ENCODE results near the gene SLC39A7. TPM values are rescaled to one million over a fixed set of nuclear protein-coding genes. Genes with fewer than 3 reads are reported as not detected.
"Not testable (repeated sequence)": the region's sequence is repeated elsewhere in the genome, so short reads cannot be mapped to it uniquely, and the experiment has no call there.

Gene SLC39A7
- total RNA-seq, 2 donors from 2014 or later: 50.5 to 65.0 TPM

GRCh38 chr6:33213166-33213988 is 12.7 kb downstream of the SLC39A7 start:
- H3K4me1 Mint-ChIP-seq: peaks cover 24% of the 10 kb centered on the region
- peaks cover 52% of the 10 kb centered on the region for H3K36me3 Mint-ChIP-seq (ENCODE audit: low read depth)
- no peak for ATAC-seq (replicated peaks)

GRCh38 chr6:33213989-33214335 is 13.3 kb downstream of the SLC39A7 start:
- Mint-ChIP-seq H3K4me3 (peak overlapping the region; percentile 50), H3K36me3 (ENCODE audit: low read depth) (peaks cover 47% of the 10 kb centered on the region), H3K9me3 (no peaks in the 10 kb centered on the region), H3K27me3 (peaks cover 36% of the 10 kb centered on the region), H3K27ac (peak overlapping the region; percentile 61), H3K4me1 (peaks cover 20% of the 10 kb centered on the region)
- ATAC-seq (replicated peaks): no peak

More at GRCh38 chr6:33213166-33213988, 12.7 kb downstream of the SLC39A7 start:
- Mint-ChIP-seq H3K27me3 (peaks cover 30% of the 10 kb centered on the region), H3K27ac (peak overlapping the region; percentile 61), H3K9me3 (no peaks in the 10 kb centered on the region), H3K4me3 (peak overlapping the region; percentile 50)

GRCh38 chr6:33215271-33216116 is 14.8 kb downstream of the SLC39A7 start:
- no peak for ATAC-seq (replicated peaks)
- H3K36me3 Mint-ChIP-seq (ENCODE audit: low read depth): peaks cover 32% of the 10 kb centered on the region
- H3K27ac Mint-ChIP-seq: no peak overlapping the region
- H3K27me3 Mint-ChIP-seq: peaks cover 42% of the 10 kb centered on the region
- no peak overlapping the region for H3K4me3 Mint-ChIP-seq
- H3K9me3 Mint-ChIP-seq: no peaks in the 10 kb centered on the region
- H3K4me1 Mint-ChIP-seq: peaks cover 13% of the 10 kb centered on the region

GRCh38 chr6:33216117-33216649 is 15.5 kb downstream of the SLC39A7 start:
- peaks cover 42% of the 10 kb centered on the region for H3K27me3 Mint-ChIP-seq
- no peak overlapping the region for H3K4me3 Mint-ChIP-seq
- no peak for ATAC-seq (replicated peaks)
- H3K36me3 Mint-ChIP-seq (ENCODE audit: low read depth): peaks cover 25% of the 10 kb centered on the region
- H3K4me1 Mint-ChIP-seq: peaks cover 13% of the 10 kb centered on the region
- no peak overlapping the region for H3K27ac Mint-ChIP-seq
- no peaks in the 10 kb centered on the region for H3K9me3 Mint-ChIP-seq

- peaks cover 13% of the 10 kb centered on the region for H3K4me1 Mint-ChIP-seq
- no peaks in the 10 kb centered on the region for H3K9me3 Mint-ChIP-seq
- peaks cover 15% of the 10 kb centered on the region for H3K36me3 Mint-ChIP-seq (ENCODE audit: low read depth)
- H3K27ac Mint-ChIP-seq: no peak overlapping the region
- H3K27me3 Mint-ChIP-seq: peaks cover 46% of the 10 kb centered on the region
- ATAC-seq (replicated peaks): no peak
- H3K4me3 Mint-ChIP-seq: no peak overlapping the region
Measured at GRCh38 chr6:33217246-33217645, 16.6 kb downstream of the SLC39A7 start.

GRCh38 chr6:33217681-33218080 is 17.0 kb downstream of the SLC39A7 start:
- Mint-ChIP-seq H3K4me1 (peaks cover 10% of the 10 kb centered on the region), H3K36me3 (ENCODE audit: low read depth) (peaks cover 11% of the 10 kb centered on the region), H3K9me3 (no peaks in the 10 kb centered on the region), H3K27me3 (peaks cover 47% of the 10 kb centered on the region), H3K4me3 (no peak overlapping the region), H3K27ac (no peak overlapping the region)
- ATAC-seq (replicated peaks): peak; percentile 19

GRCh38 chr6:33226503-33227120 is 25.9 kb downstream of the SLC39A7 start:
- H3K4me1 Mint-ChIP-seq; H3K27ac Mint-ChIP-seq; H3K4me3 Mint-ChIP-seq; ATAC-seq (replicated peaks); H3K9me3 Mint-ChIP-seq; H3K36me3 Mint-ChIP-seq (ENCODE audit: low read depth): not testable (repeated sequence)
- H3K27me3 Mint-ChIP-seq: peaks cover 35% of the 10 kb centered on the region

GRCh38 chr6:33235221-33235634 is 34.6 kb downstream of the SLC39A7 start:
- ATAC-seq (replicated peaks): no peak
- no peak overlapping the region for H3K27ac Mint-ChIP-seq
- H3K9me3 Mint-ChIP-seq: no peaks in the 10 kb centered on the region
- peaks cover 28% of the 10 kb centered on the region for H3K27me3 Mint-ChIP-seq
- H3K4me1 Mint-ChIP-seq: peaks cover 3% of the 10 kb centered on the region
- no peak overlapping the region for H3K4me3 Mint-ChIP-seq
- no peaks in the 10 kb centered on the region for H3K36me3 Mint-ChIP-seq (ENCODE audit: low read depth)

- no peak for ATAC-seq (replicated peaks)
- Mint-ChIP-seq H3K4me3 (no peak overlapping the region), H3K4me1 (peaks cover 3% of the 10 kb centered on the region), H3K36me3 (ENCODE audit: low read depth) (no peaks in the 10 kb centered on the region), H3K27me3 (peaks cover 30% of the 10 kb centered on the region), H3K9me3 (no peaks in the 10 kb centered on the region), H3K27ac (no peak overlapping the region)
Measured at GRCh38 chr6:33236328-33236727, 35.7 kb downstream of the SLC39A7 start.

- Mint-ChIP-seq H3K27me3 (peaks cover 27% of the 10 kb centered on the region), H3K4me3 (no peak overlapping the region), H3K36me3 (ENCODE audit: low read depth) (no peaks in the 10 kb centered on the region), H3K27ac (no peak overlapping the region), H3K9me3 (no peaks in the 10 kb centered on the region), H3K4me1 (peaks cover 7% of the 10 kb centered on the region)
- no peak for ATAC-seq (replicated peaks)
Measured at GRCh38 chr6:33236852-33237251, 36.2 kb downstream of the SLC39A7 start.

- no peaks in the 10 kb centered on the region for H3K9me3 Mint-ChIP-seq
- H3K27me3 Mint-ChIP-seq: peaks cover 30% of the 10 kb centered on the region
- ATAC-seq (replicated peaks): no peak
- no peak overlapping the region for H3K27ac Mint-ChIP-seq
- H3K4me3 Mint-ChIP-seq: no peak overlapping the region
- peaks cover 14% of the 10 kb centered on the region for H3K4me1 Mint-ChIP-seq
- no peaks in the 10 kb centered on the region for H3K36me3 Mint-ChIP-seq (ENCODE audit: low read depth)
Measured at GRCh38 chr6:33237741-33238140, 37.1 kb downstream of the SLC39A7 start.

- H3K27ac Mint-ChIP-seq: peak overlapping the region; percentile 67
- peak overlapping the region; percentile 51 for H3K4me3 Mint-ChIP-seq
- H3K9me3 Mint-ChIP-seq: no peaks in the 10 kb centered on the region
- ATAC-seq (replicated peaks): peak; percentile 97
- H3K27me3 Mint-ChIP-seq: peaks cover 16% of the 10 kb centered on the region
- H3K36me3 Mint-ChIP-seq (ENCODE audit: low read depth): no peaks in the 10 kb centered on the region
- H3K4me1 Mint-ChIP-seq: peaks cover 14% of the 10 kb centered on the region
Measured at GRCh38 chr6:33241968-33242367, 41.3 kb downstream of the SLC39A7 start.

GRCh38 chr6:33243476-33243875 is 42.8 kb downstream of the SLC39A7 start:
- ATAC-seq (replicated peaks): no peak
- no peaks in the 10 kb centered on the region for H3K36me3 Mint-ChIP-seq (ENCODE audit: low read depth)
- H3K4me1 Mint-ChIP-seq: peaks cover 15% of the 10 kb centered on the region
- no peak overlapping the region for H3K4me3 Mint-ChIP-seq
- H3K27ac Mint-ChIP-seq: no peak overlapping the region
- peaks cover 16% of the 10 kb centered on the region for H3K27me3 Mint-ChIP-seq
- H3K9me3 Mint-ChIP-seq: no peaks in the 10 kb centered on the region

- ATAC-seq (replicated peaks): peak; percentile 30
- Mint-ChIP-seq H3K4me1 (peaks cover 31% of the 10 kb centered on the region), H3K9me3 (no peaks in the 10 kb centered on the region), H3K4me3 (peak overlapping the region; percentile 87), H3K27me3 (peaks cover 3% of the 10 kb centered on the region), H3K27ac (peak overlapping the region; percentile 93), H3K36me3 (ENCODE audit: low read depth) (peaks cover 39% of the 10 kb centered on the region)
Measured at GRCh38 chr6:33247977-33248642, 47.4 kb downstream of the SLC39A7 start.
